DOHH2 (cell line): Measurements from ENCODE around the gene FAM227A.

Experiments used
- CTCF ChIP-seq: fragments of 200-600 bp; sonication (generic); IDR thresholded peaks from one replicate; pipeline ENCODE4 v1.5.1; 2014; ENCODE audit warnings: antibody characterized with exemption, mild to moderate bottlenecking, low read depth, low read length; ENCODE audit not compliant: poor library complexity, severe bottlenecking
- EZH2phosphoT487 ChIP-seq: fragments of 200-600 bp; sonication (generic); IDR thresholded peaks from 2 replicates; pipeline ENCODE4 v1.6.1; 2017; ENCODE audit warnings: borderline replicate concordance, mild to moderate bottlenecking, antibody characterized with exemption, low read length, moderate library complexity, mixed read lengths

DNA sequence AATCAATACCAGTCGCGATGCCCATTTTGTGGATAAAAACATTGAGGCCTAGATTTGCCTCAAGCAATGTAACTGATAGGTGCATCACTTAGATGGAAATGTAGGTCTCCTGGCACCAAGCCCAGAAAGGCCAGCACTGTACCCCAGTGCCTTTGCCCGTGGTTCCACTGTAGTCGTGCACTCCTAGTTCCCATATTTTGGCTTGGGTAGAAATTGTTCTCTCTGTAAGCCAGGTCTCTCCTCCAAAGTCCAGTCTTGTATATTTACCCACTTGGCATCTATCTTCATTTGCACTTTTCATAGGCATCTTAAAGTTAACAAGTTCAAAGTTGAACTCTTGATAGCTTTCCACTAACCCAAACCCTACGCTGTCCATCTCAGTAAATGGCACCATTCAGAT lies 44.6 kb downstream of the FAM227A start:
- TF ChIP-seq CTCF (no peak), EZH2phosphoT487 (no peak)
